KMS-11 (cell line): ENCODE measurements around the gene OSBPL3.
"Not testable (repeated sequence)": the region's sequence is repeated elsewhere in the genome, so short reads cannot be mapped to it uniquely, and the experiment has no call there.

ENCODE experiments used
- H2AFZ ChIP-seq: fragments of 200-600 bp; sonication (generic); 2 replicates; pipeline ENCODE4 v1.6.1; 2016; ENCODE audit warnings: antibody characterized with exemption, mixed run types, low read depth
- H3K27ac ChIP-seq: fragments of 200-600 bp; sonication (generic); 2 replicates; pipeline ENCODE4 v1.6.1; 2016; ENCODE audit warnings: mild to moderate bottlenecking, mixed run types
- H3K27me3 ChIP-seq: fragments of 200-600 bp; sonication (generic); 2 replicates; pipeline ENCODE4 v1.6.1; 2017; ENCODE audit warnings: mild to moderate bottlenecking, low read depth, mixed run types, moderate library complexity; ENCODE audit not compliant: insufficient read depth
- H3K36me3 ChIP-seq: fragments of 200-600 bp; sonication (generic); 2 replicates; pipeline ENCODE4 v1.6.1; 2017; ENCODE audit warnings: mild to moderate bottlenecking, mixed run types; ENCODE audit not compliant: insufficient read depth
- H3K4me1 ChIP-seq: fragments of 200-600 bp; sonication (generic); 2 replicates; pipeline ENCODE4 v1.6.1; 2016; ENCODE audit warnings: mild to moderate bottlenecking, low read depth, mixed run types; ENCODE audit not compliant: poor library complexity, severe bottlenecking
- H3K4me2 ChIP-seq: fragments of 200-600 bp; sonication (generic); 2 replicates; pipeline ENCODE4 v1.7.0; 2016; ENCODE audit warnings: mild to moderate bottlenecking, mixed run types
- H3K4me3 ChIP-seq: fragments of 200-600 bp; sonication (generic); IDR thresholded peaks from 2 replicates; pipeline ENCODE4 v1.6.1; 2017; ENCODE audit warnings: low read depth, low read length, mixed read lengths; ENCODE audit not compliant: insufficient read depth
- H3K79me2 ChIP-seq: fragments of 200-600 bp; sonication (generic); 2 replicates; pipeline ENCODE4 v1.6.1; 2016; ENCODE audit warnings: low read depth, mixed run types; ENCODE audit not compliant: insufficient read depth
- H3K9ac ChIP-seq: fragments of 200-600 bp; sonication (generic); 2 replicates; pipeline ENCODE4 v1.6.1; 2016; ENCODE audit warnings: mild to moderate bottlenecking, mixed run types
- H4K20me1 ChIP-seq: fragments of 200-600 bp; sonication (generic); 2 replicates; pipeline ENCODE4 v1.6.1; 2016; ENCODE audit warnings: mild to moderate bottlenecking, mixed run types; ENCODE audit not compliant: insufficient read depth
- CTCF ChIP-seq: fragments of 200-600 bp; sonication (generic); conservative IDR thresholded peaks from 2 replicates; pipeline ENCODE4 v1.6.1; 2017; ENCODE audit warnings: low read depth, mild to moderate bottlenecking, antibody characterized with exemption, low read length, moderate library complexity, mixed read lengths

Gene OSBPL3

GRCh38 chr7:25025218-25025671 is 45.3 kb upstream of the OSBPL3 start:
- Histone ChIP-seq H3K27ac (no peak overlapping the region), H2AFZ (no peak overlapping the region), H3K4me1 (peaks cover 25% of the 10 kb centered on the region), H3K4me3 (no peak overlapping the region), H3K27me3 (no peaks in the 10 kb centered on the region), H3K36me3 (no peaks in the 10 kb centered on the region), H3K79me2 (no peaks in the 10 kb centered on the region), H3K4me2 (no peak overlapping the region), H4K20me1 (no peaks in the 10 kb centered on the region), H3K9ac (no peak overlapping the region)
- no peak for TF ChIP-seq CTCF

DNA sequence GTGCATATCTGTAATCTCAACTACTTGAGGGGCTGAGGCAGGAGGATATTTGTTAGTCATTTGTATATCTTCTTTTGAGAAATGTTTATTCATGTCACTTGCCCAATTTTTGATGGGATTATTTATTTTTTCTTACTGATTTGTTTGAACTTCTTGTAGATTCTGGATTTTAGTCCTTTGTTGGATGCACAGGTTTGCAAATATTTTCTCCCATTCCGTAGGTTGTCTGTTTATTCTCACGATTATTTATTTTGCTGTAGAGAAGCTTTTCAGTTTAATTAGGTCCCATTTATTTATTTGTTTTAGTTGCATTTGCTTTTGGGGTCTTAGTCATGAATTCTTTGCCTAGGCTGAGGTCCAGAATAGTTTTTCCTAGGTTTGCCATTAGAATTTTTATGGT is 44.1 kb upstream of the OSBPL3 start:
- Histone ChIP-seq H3K4me2 (no peak overlapping the region), H2AFZ (no peak overlapping the region), H3K79me2 (no peaks in the 10 kb centered on the region), H3K4me3 (no peak overlapping the region), H3K27ac (no peak overlapping the region), H4K20me1 (no peaks in the 10 kb centered on the region), H3K27me3 (no peaks in the 10 kb centered on the region), H3K9ac (no peak overlapping the region), H3K36me3 (no peaks in the 10 kb centered on the region), H3K4me1 (peaks cover 13% of the 10 kb centered on the region)
- TF ChIP-seq CTCF = no peak

- H3K27me3 ChIP-seq, H2AFZ ChIP-seq, H3K9ac ChIP-seq, H3K4me3 ChIP-seq, H3K27ac ChIP-seq, H3K4me2 ChIP-seq, H3K79me2 ChIP-seq, H3K4me1 ChIP-seq, H3K36me3 ChIP-seq, H4K20me1 ChIP-seq: not testable (repeated sequence)
Measured at GRCh38 chr7:25017671-25018070, 37.7 kb upstream of the OSBPL3 start.

DNA sequence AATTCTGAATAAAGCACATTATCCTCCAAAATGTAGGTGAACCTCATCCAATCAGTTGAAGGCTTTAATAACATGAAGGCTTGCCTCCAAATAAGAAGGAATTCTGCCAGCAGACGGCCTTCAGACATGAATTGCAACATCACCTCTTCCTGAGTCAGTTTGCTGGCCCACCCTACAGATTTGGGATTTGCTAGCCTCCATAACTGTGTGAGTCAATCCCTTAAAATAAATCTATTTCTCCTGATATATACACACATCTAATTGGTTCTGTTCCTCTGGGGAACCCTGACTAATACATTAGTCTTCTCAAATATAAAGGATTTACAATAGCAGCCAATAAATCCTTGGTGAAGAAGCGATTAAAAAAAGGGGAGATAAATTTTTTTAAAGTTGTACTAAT is 34.8 kb upstream of the OSBPL3 start:
- H3K9ac ChIP-seq = no peak overlapping the region
- H3K27me3 ChIP-seq = no peaks in the 10 kb centered on the region
- H3K4me1 ChIP-seq = no peaks in the 10 kb centered on the region
- H4K20me1 ChIP-seq = no peaks in the 10 kb centered on the region
- H2AFZ ChIP-seq = no peak overlapping the region
- H3K4me2 ChIP-seq = no peak overlapping the region
- H3K4me3 ChIP-seq = no peak overlapping the region
- TF ChIP-seq CTCF = no peak
- H3K79me2 ChIP-seq = no peaks in the 10 kb centered on the region
- H3K36me3 ChIP-seq = no peaks in the 10 kb centered on the region
- H3K27ac ChIP-seq = no peak overlapping the region

- not testable (repeated sequence) for H4K20me1 ChIP-seq, H2AFZ ChIP-seq, H3K27me3 ChIP-seq, H3K79me2 ChIP-seq, H3K27ac ChIP-seq, H3K36me3 ChIP-seq, H3K4me2 ChIP-seq, H3K9ac ChIP-seq, H3K4me1 ChIP-seq, H3K4me3 ChIP-seq
Measured at GRCh38 chr7:25012710-25013109, 32.7 kb upstream of the OSBPL3 start.

DNA sequence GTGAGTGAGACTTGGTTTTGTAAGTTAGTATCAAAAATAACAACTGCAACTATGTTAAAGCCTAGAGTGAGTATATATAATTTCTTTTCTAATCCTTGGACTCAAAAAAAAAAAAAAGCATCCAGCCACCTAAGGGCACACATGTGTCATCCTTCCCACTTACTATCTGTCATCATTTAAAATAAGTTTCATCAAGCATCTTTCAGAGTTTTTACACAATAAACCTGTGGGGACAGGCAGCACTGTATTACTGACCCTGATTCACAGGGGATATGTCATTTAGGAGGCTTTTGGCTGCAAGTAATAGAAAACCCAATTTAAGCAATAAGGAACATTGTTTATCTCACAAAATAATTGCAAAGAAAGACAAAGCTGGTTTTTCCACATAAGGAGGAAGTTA is 32.3 kb upstream of the OSBPL3 start:
- Histone ChIP-seq H3K9ac (no peak overlapping the region), H3K36me3 (no peaks in the 10 kb centered on the region), H4K20me1 (no peaks in the 10 kb centered on the region), H3K4me3 (no peak overlapping the region), H2AFZ (no peak overlapping the region), H3K27ac (no peak overlapping the region), H3K27me3 (no peaks in the 10 kb centered on the region), H3K4me2 (no peak overlapping the region), H3K4me1 (no peaks in the 10 kb centered on the region), H3K79me2 (no peaks in the 10 kb centered on the region)
- no peak for TF ChIP-seq CTCF
